ENCODE results near the gene PARL.

The PARL gene

DNA sequence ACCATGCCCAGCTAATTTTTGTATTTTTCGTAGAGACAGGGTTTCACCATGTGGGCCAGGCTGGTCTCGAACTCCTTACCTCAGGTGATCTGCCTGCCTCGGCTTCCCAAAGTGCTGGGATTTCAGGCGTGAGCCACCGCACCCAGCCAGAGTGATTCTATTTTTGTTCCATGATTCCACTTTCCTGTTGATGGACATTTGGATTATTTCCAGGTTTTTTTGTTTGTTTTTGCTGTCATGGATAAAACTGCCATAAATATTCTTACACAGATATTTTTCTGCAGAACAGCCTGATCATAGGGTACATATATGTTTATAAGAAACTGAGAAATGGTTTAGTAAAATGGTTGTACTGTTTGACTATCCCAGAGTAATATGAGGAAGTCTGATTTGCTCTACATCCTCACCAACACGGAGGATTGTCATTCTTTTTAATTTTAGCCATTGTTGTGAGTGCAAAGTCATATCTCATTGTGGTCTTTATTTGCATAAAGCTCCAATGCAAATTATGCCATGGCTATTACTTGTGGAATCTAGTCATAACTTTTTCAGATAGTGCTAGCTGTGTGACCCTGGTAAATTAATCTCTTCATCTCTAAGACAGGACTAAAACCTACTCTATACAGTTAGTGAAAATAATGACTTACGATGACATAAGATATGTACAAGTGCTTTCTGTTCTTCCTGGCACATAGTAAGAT lies 102.0 kb downstream of the PARL start:
- DNase-seq: no peak

DNA sequence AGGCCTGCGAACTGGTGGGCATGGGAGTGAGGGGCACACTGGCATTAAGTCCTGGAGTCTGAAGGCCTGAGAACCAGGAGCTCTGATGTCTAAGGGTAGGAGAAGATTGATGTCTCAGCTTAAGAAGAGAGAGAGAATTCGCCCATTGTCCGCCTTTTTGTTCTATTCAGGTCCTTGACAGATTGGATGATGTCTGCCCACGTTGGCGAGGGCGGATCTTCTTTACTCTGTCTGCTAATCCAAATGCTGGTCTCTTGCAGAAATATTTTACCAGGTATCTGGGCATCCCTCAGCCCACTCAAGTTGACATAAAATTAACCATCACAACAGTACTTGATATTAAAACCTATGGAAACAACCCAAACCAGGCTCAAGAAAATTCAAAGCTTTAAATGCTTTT lies 103.4 kb downstream of the PARL start:
- no peak for DNase-seq

GRCh38 chr3:183779896-183780465 lies 104.7 kb downstream of the PARL start:
- DNase-seq: no peak

Measured in activated CD4-positive, alpha-beta T cell treated with anti-CD3 and anti-CD28 coated beads for 1 hour (primary cell).